Activated CD4-positive, alpha-beta T cell treated with anti-CD3 and anti-CD28 coated beads, Interleukin-2, amount 10 ng/mL, durations not matched to agents 7 days and 5 days (primary cell): Measurements from ENCODE around the gene KLK12. TPM values are rescaled to one million over a fixed set of nuclear protein-coding genes. Genes with fewer than 3 reads are reported as not detected.

Source experiments
- CTCF ChIA-PET: fragments of 350-600 bp; sonication (Branson Sonifier 250); formaldehyde crosslinking; loops from one replicate; lab custom pipeline; 2021; ENCODE audit warnings: antibody characterized with exemption; lab: Charles Lee
- POLR2A ChIA-PET: fragments of 350-600 bp; sonication (Branson Sonifier 250); formaldehyde crosslinking; loops from one replicate; lab custom pipeline; 2021; ENCODE audit warnings: antibody characterized with exemption; lab: Charles Lee
- DNase-seq: peaks from one replicate; pipeline ENCODE4 v3.0.0-alpha.2; 2020
- H3K27ac Mint-ChIP-seq: one replicate; pipeline ENCODE4 v1.8.0; 2021; ENCODE audit warnings: mild to moderate bottlenecking, moderate library complexity, mixed read lengths
- H3K27me3 Mint-ChIP-seq: one replicate; pipeline ENCODE4 v1.8.0; 2021; ENCODE audit warnings: mixed read lengths
- H3K36me3 Mint-ChIP-seq: one replicate; pipeline ENCODE4 v1.8.0; 2021; ENCODE audit warnings: low read depth, mixed read lengths
- H3K4me1 Mint-ChIP-seq: one replicate; pipeline ENCODE4 v1.8.0; 2021; ENCODE audit warnings: mixed read lengths
- H3K4me3 Mint-ChIP-seq: one replicate; pipeline ENCODE4 v1.8.0; 2021; ENCODE audit warnings: mild to moderate bottlenecking, moderate library complexity, mixed read lengths
- H3K9me3 Mint-ChIP-seq: one replicate; pipeline ENCODE4 v1.8.0; 2021; ENCODE audit warnings: mixed read lengths
- total RNA-seq, 2 experiments: library from RNA; stranded (reverse); gene quantifications; one replicate each; pipeline ENCODE4 v1.2.3, GENCODE V29; 2021

Gene KLK12
- total RNA-seq, 2 experiments from 2014 or later = not detected

- Mint-ChIP-seq H3K36me3 (no peaks in the 10 kb centered on the region), H3K27ac (no peak overlapping the region), H3K4me3 (no peak overlapping the region), H3K27me3 (peaks cover 14% of the 10 kb centered on the region), H3K4me1 (no peaks in the 10 kb centered on the region), H3K9me3 (no peaks in the 10 kb centered on the region)
- ChIA-PET POLR2A (no interaction called here), CTCF (no interaction called here)
- no peak for DNase-seq
These were observed 53.1 kb downstream of the KLK12 start for GRCh38 chr19:50981587-50982146.

- Mint-ChIP-seq H3K27me3 (peaks cover 20% of the 10 kb centered on the region), H3K9me3 (no peaks in the 10 kb centered on the region), H3K4me1 (no peaks in the 10 kb centered on the region), H3K36me3 (no peaks in the 10 kb centered on the region), H3K27ac (no peak overlapping the region), H3K4me3 (no peak overlapping the region)
- DNase-seq = no peak
- ChIA-PET CTCF (no interaction called here), POLR2A (no interaction called here)
These were observed 54.6 kb downstream of the KLK12 start for GRCh38 chr19:50980208-50980607.

- Mint-ChIP-seq H3K9me3 (no peaks in the 10 kb centered on the region), H3K4me1 (no peaks in the 10 kb centered on the region), H3K27me3 (peaks cover 16% of the 10 kb centered on the region), H3K27ac (no peak overlapping the region), H3K4me3 (no peak overlapping the region), H3K36me3 (no peaks in the 10 kb centered on the region)
- DNase-seq = no peak
- ChIA-PET CTCF (no interaction called here), POLR2A (no interaction called here)
These were observed 55.0 kb downstream of the KLK12 start for GRCh38 chr19:50979758-50980157.

Other genes starting within 250 kb of the KLK12 start
- not detected for gene ACP4, start 244.6 kb downstream of the KLK12 start, total RNA-seq
- gene KLK1, start 211.2 kb downstream of the KLK12 start, total RNA-seq = 1 to 10 TPM in 1 of 2 experiments, under 1 TPM in 1; 0.75 to 1.1 TPM
- gene KLK15, start 201.4 kb downstream of the KLK12 start, total RNA-seq = not detected
- gene KLK3, start 180.1 kb downstream of the KLK12 start, total RNA-seq = not detected
- not detected for gene KLK2, start 161.6 kb downstream of the KLK12 start, total RNA-seq
- not detected for gene KLK4, start 123.6 kb downstream of the KLK12 start, total RNA-seq
- gene KLK5, start 82.0 kb downstream of the KLK12 start, total RNA-seq = not detected
- not detected for gene KLK6, start 65.4 kb downstream of the KLK12 start, total RNA-seq
- gene KLK7, start 51.1 kb downstream of the KLK12 start, total RNA-seq = not detected
- not detected for gene KLK8, start 33.4 kb downstream of the KLK12 start, total RNA-seq
- gene KLK10, start 15.3 kb downstream of the KLK12 start, total RNA-seq = not detected
- not detected for gene KLK11, start 8.4 kb downstream of the KLK12 start, total RNA-seq
- not detected for gene KLK13, start 30.1 kb upstream of the KLK12 start, total RNA-seq
- gene KLK14, start 47.9 kb upstream of the KLK12 start, total RNA-seq = under 1 TPM; 0.35 to 0.67 TPM
- gene CTU1, start 73.4 kb upstream of the KLK12 start, total RNA-seq = 1 to 10 TPM; 8.5 to 10.0 TPM
- under 1 TPM; 0.20 to 0.27 TPM for gene SIGLEC9, start 89.9 kb upstream of the KLK12 start, total RNA-seq
- gene SIGLEC7, start 107.3 kb upstream of the KLK12 start, total RNA-seq = not detected
- 1 to 10 TPM; 3.7 to 3.9 TPM for gene CD33, start 190.1 kb upstream of the KLK12 start, total RNA-seq
- not detected for gene SIGLECL1, start 216.1 kb upstream of the KLK12 start, total RNA-seq